HG03175 (cell line): Measurements from ENCODE around the gene CR1.
"Not testable (repeated sequence)": the region's sequence is repeated elsewhere in the genome, so short reads cannot be mapped to it uniquely, and the experiment has no call there.

ENCODE experiments used
- ATAC-seq: cut with Tn5 transposase; IDR thresholded peaks from one replicate; pipeline ENCODE4 v1.9.1; 2021; ENCODE audit warnings: mild to moderate bottlenecking, moderate library complexity; ENCODE audit not compliant: unreplicated experiment

Gene CR1

DNA sequence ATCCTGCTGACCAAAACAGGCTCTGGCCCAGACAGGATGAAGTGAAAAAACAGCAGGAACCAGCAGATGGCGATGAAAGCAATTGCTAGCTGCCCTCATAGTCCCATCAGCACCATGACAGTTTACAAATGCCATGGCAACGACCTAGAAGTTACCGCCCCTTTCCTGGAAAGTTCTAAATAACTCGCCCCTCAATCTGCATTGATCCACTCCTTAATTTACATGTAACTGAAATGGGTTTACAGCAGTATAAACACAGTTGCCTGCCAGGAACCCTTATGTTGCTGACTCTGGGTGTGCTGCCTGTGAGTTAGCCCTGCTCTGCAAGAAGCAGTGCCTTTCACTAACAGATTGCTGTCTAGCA lies 83.5 kb downstream of the CR1 start:
- peak; percentile 95 for ATAC-seq

- ATAC-seq, result no peak
These were observed 85.7 kb downstream of the CR1 start for GRCh38 chr1:207581496-207582153.

DNA sequence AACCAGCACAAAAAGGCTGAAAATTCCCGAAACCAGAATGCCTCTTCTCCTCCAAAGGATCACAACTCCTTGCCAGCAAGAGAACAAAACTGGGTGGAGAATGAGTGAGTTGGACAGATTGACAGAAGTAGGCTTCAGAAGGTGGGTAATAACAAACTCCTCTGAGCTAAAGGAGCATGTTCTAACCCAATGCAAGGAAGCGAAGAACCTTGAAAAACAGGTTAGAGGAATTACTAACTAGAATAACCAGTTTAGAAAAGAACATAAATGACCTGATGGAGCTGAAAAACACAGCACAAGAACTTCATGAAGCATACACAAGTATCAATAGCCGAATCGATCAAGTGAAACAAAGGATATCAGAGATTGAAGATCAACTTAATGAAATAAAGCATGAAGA lies 93.5 kb downstream of the CR1 start:
- not testable (repeated sequence) for ATAC-seq

DNA sequence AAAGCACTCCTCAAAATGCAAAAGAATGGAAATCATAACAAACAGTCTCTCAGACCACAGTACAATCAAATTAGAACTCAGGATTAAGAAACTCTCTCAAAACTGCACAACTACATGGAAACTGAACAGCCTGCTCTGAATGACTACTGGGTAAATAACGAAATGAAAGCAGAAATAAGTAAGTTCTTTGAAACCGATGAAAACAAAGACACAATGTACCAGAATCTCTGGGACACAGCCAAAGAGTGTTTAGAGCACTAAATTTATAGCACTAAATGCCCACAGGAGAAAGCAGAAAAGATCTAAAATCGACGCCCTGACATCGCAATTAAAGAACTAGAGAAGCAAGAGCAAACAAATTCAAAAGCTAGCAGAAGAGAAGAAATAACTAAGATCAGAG lies 95.2 kb downstream of the CR1 start:
- not testable (repeated sequence) for ATAC-seq

GRCh38 chr1:207594095-207594494 lies 98.1 kb downstream of the CR1 start:
- ATAC-seq, result not testable (repeated sequence)

- no peak for ATAC-seq
These were observed 107.8 kb downstream of the CR1 start for GRCh38 chr1:207603777-207604176.

GRCh38 chr1:207605444-207606361 lies 109.7 kb downstream of the CR1 start:
- ATAC-seq, result no peak

GRCh38 chr1:207606362-207606755 lies 110.4 kb downstream of the CR1 start:
- ATAC-seq, result no peak

DNA sequence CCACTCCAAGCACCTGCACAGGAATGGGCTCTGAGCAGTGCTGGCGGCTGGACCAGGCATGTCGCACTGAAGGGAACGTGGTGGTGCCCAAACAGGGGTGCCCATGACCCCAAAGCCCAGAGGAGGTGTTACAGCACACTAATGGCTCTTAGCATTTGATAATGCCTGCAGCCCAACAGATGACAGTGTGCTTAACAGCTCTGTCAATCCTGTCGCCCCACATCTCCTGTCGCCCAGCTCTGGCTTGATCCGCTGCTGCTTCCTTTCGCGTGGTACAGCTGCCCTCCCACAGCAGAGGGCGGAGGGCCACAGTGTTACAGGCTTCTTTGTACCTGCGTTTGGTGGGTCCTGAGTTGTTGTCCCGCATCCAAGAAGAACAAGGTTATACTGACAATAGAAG lies 116.8 kb downstream of the CR1 start:
- no peak for ATAC-seq

DNA sequence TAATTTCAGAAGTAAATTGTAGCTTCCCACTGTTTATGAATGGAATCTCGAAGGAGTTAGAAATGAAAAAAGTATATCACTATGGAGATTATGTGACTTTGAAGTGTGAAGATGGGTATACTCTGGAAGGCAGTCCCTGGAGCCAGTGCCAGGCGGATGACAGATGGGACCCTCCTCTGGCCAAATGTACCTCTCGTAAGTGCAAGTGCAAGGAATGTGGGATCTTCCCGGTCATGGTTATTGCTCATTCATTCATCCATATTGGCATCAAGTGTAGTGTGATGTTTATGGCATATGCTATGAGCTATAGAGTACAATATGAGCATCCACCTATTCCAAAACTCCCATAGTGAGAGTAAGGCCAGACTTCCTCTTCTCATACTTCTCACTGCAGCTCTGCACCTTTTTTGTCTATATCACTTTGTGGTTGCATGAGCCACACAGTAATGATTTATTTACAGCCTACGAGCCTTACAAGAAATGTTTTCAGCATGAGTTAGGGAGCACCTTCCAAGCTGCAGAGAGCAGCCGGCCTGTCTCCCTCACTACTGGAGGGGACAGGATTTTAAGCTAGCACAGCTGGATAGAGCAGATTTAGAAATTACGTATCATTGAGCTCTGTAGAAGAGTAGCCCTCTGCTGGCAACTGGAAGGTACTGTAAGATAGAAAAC lies 124.0 kb downstream of the CR1 start:
- peak; percentile 97 for ATAC-seq

- no peak for ATAC-seq
These were observed 124.6 kb downstream of the CR1 start for GRCh38 chr1:207620543-207620893.

DNA sequence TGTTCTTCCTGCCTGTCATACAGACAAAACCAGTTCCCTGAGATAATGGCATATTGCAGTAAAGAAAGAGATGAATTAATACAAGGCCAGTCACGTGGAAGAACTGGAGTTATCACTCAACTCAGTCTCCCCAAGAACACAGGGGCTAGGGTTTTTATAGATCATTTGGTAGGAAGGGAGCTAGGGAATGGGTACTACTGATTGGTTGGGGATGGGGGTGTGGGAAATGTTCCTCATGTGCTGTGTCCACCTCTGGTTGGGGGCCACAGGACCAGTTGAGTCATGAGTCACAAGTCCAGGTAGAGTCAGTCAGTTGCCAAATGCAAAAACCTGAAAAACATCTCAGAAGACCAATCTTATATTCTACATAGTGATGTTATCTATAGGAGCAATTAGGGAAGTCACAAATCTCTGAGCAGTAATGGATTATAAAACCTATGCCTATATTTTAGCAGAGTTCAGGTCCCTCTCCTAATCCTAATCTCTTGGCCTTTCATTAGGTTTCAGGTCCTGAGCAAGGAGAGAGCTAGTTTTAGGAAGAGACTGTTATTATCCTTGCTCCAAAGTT lies 129.6 kb downstream of the CR1 start:
- not testable (repeated sequence) for ATAC-seq

- no peak for ATAC-seq
These were observed 131.0 kb downstream of the CR1 start for GRCh38 chr1:207626972-207627337.

DNA sequence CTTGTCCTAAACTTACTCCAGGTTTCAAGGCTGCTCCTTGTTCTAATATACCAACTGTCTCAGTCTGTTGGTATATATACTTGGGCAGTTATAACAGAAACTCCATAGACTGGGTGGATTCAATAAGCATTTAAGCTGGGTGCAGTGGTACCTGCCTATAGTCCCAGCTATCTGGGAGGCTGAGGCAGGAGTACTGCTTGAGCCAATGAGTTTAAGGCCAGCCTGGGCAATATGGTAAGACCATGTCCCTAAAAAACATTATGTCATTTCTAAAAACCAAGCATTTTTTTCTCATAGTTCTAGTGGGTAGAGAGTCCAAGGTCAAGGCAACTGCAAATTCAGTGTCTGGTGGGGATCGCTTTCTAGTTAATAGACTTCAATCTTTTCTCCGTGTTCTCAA lies 131.5 kb downstream of the CR1 start:
- no peak for ATAC-seq

DNA sequence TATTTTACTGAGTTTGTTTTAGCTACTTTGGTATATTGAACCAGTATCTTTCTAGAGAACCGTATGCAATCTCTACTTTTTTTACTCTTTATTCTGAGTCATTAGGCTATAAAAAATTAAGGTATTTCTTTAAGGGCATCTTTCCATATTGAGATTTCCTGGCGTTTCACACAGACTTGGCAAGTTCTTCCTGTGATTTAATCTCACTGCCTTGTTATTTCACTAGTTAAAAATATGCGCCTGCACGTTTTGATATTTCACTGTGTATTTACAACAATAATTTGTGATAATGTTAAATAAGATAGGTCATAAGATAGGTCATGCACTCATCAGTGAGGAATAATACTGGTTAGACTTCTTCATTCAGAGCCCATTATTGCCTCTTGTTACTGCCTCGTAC lies 132.8 kb downstream of the CR1 start:
- no peak for ATAC-seq

DNA sequence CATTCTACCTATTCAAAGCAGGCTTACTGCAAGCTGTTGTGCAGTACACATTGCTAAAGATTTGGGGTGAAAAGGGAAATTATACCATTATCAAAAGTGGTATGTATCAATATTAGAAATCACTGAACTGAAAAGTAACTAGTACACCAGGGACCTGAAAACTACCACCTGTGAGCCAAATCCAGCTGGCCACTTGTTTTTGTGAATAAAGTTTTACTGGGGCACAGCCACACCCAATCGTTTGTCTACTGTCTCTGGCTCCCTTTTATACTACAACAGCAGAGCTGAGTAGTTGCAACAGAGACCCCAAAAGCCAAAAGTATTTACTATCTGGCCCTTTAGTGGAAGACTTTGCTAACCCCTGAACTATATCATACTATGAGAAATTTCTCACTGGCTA lies 135.2 kb downstream of the CR1 start:
- ATAC-seq, result no peak

DNA sequence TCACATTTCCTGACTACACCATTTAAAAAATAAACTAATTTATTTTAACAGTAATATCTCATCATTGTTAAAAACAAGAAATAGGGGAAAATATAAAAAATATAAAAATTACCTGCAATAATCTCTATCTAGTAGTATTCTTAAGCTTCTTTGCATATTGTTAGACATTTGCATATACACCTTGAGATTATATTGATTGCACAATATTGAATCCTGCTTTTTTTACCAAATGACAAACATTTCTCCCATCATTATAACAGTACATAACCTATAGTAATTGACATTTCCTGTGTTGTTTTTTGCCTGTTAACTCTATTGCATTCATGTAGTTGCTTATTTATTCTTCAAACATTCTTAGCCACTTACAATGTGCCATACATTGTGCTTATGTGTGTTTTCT lies 137.3 kb downstream of the CR1 start:
- no peak for ATAC-seq

GRCh38 chr1:207633699-207634289 lies 137.8 kb downstream of the CR1 start:
- ATAC-seq, result not testable (repeated sequence)

DNA sequence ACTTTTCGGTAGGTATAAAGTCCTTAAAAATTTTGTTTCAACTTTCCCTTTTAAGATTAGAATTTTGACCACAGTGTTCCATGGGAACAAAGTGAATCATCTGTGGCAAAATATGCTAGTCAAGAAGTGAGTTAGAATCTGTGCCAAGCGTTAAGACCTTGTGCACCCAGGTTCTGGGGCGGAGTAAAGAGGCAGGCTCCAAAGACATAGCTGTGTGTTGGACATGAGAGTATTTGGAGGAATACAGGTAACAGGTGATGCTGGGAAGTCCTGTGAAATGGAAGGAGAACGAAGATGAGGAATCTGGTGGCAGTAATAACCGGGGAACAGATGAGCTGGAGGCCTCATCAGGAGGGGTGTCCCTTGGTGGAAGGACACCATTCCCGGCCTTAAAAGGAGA lies 138.3 kb downstream of the CR1 start:
- not testable (repeated sequence) for ATAC-seq

DNA sequence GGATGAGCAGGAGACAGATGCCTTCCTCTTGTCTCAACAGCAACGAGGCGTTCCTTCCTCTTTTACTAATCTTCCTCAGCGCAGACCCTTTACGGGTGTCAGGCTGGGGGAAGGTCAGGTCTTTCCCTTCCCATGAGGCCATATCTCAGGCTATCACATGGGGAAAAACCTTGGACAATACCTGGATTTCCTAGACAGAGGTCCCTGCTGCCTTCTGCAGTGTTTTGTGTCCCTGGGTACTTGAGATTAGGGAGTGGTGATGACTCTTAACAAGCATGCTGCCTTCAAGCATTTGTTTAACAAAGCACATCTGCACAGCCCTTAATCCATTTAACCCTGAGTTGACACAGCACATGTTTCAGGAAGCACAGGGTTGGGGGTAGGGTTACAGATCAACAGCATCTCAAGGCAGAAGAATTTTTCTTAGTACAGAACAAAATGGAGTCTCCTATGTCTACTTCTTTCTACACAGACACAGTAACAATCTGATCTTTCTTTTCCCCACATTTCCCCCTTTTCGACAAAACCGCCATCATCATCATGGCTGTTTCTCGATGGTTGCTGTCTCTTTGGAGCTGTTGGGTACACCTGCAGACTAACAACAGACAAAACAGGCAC lies 139.7 kb downstream of the CR1 start:
- ATAC-seq, result not testable (repeated sequence)
